ENCODE results near the gene WASL.

The WASL gene

GRCh38 chr7:123669485-123669884, 79.3 kb downstream of the WASL start:
- in situ Hi-C loops (cut with HindIII; ENCODE audit: low pct_unique_long_range_greater_than_20kb, low sequenced_read_pairs): no loop called here
- DNase-seq (ENCODE audit: low read depth in 1 of 2, low spot score in 1 of 2): no peak
- no peak for TF ChIP-seq JUND (IDR thresholded peaks at IDR 0.05; ENCODE audit: low read depth)

GRCh38 chr7:123666492-123666891, 82.3 kb downstream of the WASL start:
- in situ Hi-C loops (cut with HindIII; ENCODE audit: low pct_unique_long_range_greater_than_20kb, low sequenced_read_pairs): no loop called here
- TF ChIP-seq JUND (IDR thresholded peaks at IDR 0.05; ENCODE audit: low read depth): no peak
- no peak for DNase-seq (ENCODE audit: low read depth in 1 of 2, low spot score in 1 of 2)

GRCh38 chr7:123665896-123666295, 82.9 kb downstream of the WASL start:
- DNase-seq (ENCODE audit: low read depth in 1 of 2, low spot score in 1 of 2): no peak
- in situ Hi-C loops (cut with HindIII; ENCODE audit: low pct_unique_long_range_greater_than_20kb, low sequenced_read_pairs): no loop called here
- no peak for TF ChIP-seq JUND (IDR thresholded peaks at IDR 0.05; ENCODE audit: low read depth)

GRCh38 chr7:123665157-123665556, 83.6 kb downstream of the WASL start:
- in situ Hi-C loops (cut with HindIII; ENCODE audit: low pct_unique_long_range_greater_than_20kb, low sequenced_read_pairs): no loop called here
- TF ChIP-seq JUND (IDR thresholded peaks at IDR 0.05; ENCODE audit: low read depth): no peak
- DNase-seq (ENCODE audit: low read depth in 1 of 2, low spot score in 1 of 2): no peak

- TF ChIP-seq JUND (IDR thresholded peaks at IDR 0.05; ENCODE audit: low read depth): no peak
- in situ Hi-C loops (cut with HindIII; ENCODE audit: low pct_unique_long_range_greater_than_20kb, low sequenced_read_pairs): no loop called here
- DNase-seq (ENCODE audit: low read depth in 1 of 2, low spot score in 1 of 2): no peak
Measured at GRCh38 chr7:123663200-123663599, 85.6 kb downstream of the WASL start.

GRCh38 chr7:123662755-123663154, 86.0 kb downstream of the WASL start:
- TF ChIP-seq JUND (IDR thresholded peaks at IDR 0.05; ENCODE audit: low read depth): no peak
- in situ Hi-C loops (cut with HindIII; ENCODE audit: low pct_unique_long_range_greater_than_20kb, low sequenced_read_pairs): no loop called here
- DNase-seq (ENCODE audit: low read depth in 1 of 2, low spot score in 1 of 2): no peak

GRCh38 chr7:123662293-123662692, 86.5 kb downstream of the WASL start:
- DNase-seq (ENCODE audit: low read depth in 1 of 2, low spot score in 1 of 2): no peak
- TF ChIP-seq JUND (IDR thresholded peaks at IDR 0.05; ENCODE audit: low read depth): no peak
- in situ Hi-C loops (cut with HindIII; ENCODE audit: low pct_unique_long_range_greater_than_20kb, low sequenced_read_pairs): no loop called here

GRCh38 chr7:123661765-123662164, 87.0 kb downstream of the WASL start:
- no peak for DNase-seq (ENCODE audit: low read depth in 1 of 2, low spot score in 1 of 2)
- in situ Hi-C loops (cut with HindIII; ENCODE audit: low pct_unique_long_range_greater_than_20kb, low sequenced_read_pairs): no loop called here
- TF ChIP-seq JUND (IDR thresholded peaks at IDR 0.05; ENCODE audit: low read depth): no peak

- no peak for DNase-seq (ENCODE audit: low read depth in 1 of 2, low spot score in 1 of 2)
- in situ Hi-C loops (cut with HindIII; ENCODE audit: low pct_unique_long_range_greater_than_20kb, low sequenced_read_pairs): no loop called here
- TF ChIP-seq JUND (IDR thresholded peaks at IDR 0.05; ENCODE audit: low read depth): no peak
Measured at GRCh38 chr7:123660514-123661354, 88.1 kb downstream of the WASL start.

GRCh38 chr7:123658023-123658422, 90.8 kb downstream of the WASL start:
- no peak for DNase-seq (ENCODE audit: low read depth in 1 of 2, low spot score in 1 of 2)
- no peak for TF ChIP-seq JUND (IDR thresholded peaks at IDR 0.05; ENCODE audit: low read depth)
- in situ Hi-C loops (cut with HindIII; ENCODE audit: low pct_unique_long_range_greater_than_20kb, low sequenced_read_pairs): no loop called here

- TF ChIP-seq JUND (IDR thresholded peaks at IDR 0.05; ENCODE audit: low read depth): no peak
- no peak for DNase-seq (ENCODE audit: low read depth in 1 of 2, low spot score in 1 of 2)
- in situ Hi-C loops (cut with HindIII; ENCODE audit: low pct_unique_long_range_greater_than_20kb, low sequenced_read_pairs): no loop called here
Measured at GRCh38 chr7:123657304-123657685, 91.5 kb downstream of the WASL start.

- TF ChIP-seq JUND (IDR thresholded peaks at IDR 0.05; ENCODE audit: low read depth): no peak
- in situ Hi-C loops (cut with HindIII; ENCODE audit: low pct_unique_long_range_greater_than_20kb, low sequenced_read_pairs): no loop called here
- DNase-seq (ENCODE audit: low read depth in 1 of 2, low spot score in 1 of 2): no peak
Measured at GRCh38 chr7:123656544-123657303, 92.1 kb downstream of the WASL start.

- in situ Hi-C loops (cut with HindIII; ENCODE audit: low pct_unique_long_range_greater_than_20kb, low sequenced_read_pairs): no loop called here
- no peak for TF ChIP-seq JUND (IDR thresholded peaks at IDR 0.05; ENCODE audit: low read depth)
- DNase-seq (ENCODE audit: low read depth in 1 of 2, low spot score in 1 of 2): no peak
Measured at GRCh38 chr7:123655614-123656013, 93.2 kb downstream of the WASL start, which contains the start of gene LMOD2. Gene LMOD2, plus strand, starts transcription at chr7:123655866. Its CDS starts 98 bp downstream, at chr7:123655964.

Measured in T47D (cell line).